ENCODE data around the gene SNX25.
"Not testable (repeated sequence)": the region's sequence is repeated elsewhere in the genome, so short reads cannot be mapped to it uniquely, and the experiment has no call there.

SNX25 gene

DNA sequence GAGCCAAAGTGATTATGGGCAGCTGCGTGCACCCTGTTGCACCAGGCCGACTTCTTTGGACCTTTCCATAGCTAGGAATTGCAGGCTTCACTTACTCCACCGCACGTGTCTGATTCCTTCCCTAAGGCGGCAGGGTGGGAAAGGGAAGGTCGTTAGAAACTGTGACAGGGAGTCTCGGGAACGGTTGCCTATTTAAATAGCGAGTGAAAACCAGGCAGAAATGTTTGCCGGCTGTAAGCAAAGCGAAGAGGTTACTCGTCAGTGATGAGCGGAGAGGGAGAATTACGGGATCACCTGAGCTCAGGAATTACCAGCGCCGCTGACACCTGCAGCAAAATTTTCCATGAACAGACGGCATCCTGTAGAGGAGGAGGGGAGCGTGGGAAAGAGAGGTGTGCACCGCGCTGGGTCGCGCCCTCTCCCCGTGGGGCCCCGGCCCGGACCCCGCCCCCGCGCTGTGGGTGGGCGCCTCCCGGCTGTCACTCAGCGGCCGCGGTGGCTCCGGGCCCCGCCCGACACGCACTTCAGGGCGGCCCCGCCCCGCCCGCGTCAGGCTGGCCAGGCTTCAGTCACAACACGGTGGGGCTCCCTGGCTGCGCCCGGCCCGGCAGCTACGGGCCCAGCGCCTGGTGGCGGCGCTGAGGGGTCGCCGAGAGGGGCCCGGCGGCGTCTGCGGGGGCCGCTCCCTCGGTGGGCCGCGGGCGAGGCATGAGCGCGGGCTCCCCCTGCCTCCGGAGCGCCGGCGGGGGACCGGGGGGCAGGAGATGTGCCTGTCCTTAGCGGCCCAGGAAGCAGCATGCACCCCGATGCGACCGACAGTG lies at the start of gene SNX25:
TSS of gene SNX25 (plus strand) at position 568 of the 821 bp plus-strand sequence. CDS start at position 797, 229 bp downstream.
- no peak for DNase-seq (ENCODE audit: low read depth, low spot score)
- peak within 1 kb of the TSS; percentile 9 for H3K27ac ChIP-seq

DNA sequence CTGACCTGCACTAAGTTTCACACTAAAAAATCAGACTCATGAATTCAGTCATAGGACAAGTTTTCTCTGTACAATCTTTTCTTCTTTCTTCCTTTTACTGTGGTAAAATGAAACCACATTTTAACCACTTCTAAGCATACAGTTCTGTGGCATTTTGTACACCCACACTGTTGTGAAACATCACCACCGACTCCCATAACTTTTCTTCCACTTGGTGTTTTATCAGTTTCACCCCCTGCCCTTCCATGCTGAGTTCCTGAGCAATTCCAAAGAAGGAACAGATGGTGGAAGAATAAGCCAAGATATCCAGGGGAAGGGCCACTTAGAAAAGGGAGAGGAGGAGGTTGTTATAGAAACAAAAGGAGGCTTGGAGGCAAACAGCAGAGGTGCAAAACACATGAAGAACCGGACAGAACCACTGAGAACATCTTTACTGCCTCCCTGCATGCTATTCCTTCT lies 43.8 kb upstream of the SNX25 start:
- DNase-seq (ENCODE audit: low read depth, low spot score) = no peak
- no peak overlapping the region for H3K27ac ChIP-seq

- no peak overlapping the region for H3K27ac ChIP-seq
- DNase-seq (ENCODE audit: low read depth, low spot score) = no peak
Observed at GRCh38 chr4:185167234-185167633, 42.2 kb upstream of the SNX25 start.

DNA sequence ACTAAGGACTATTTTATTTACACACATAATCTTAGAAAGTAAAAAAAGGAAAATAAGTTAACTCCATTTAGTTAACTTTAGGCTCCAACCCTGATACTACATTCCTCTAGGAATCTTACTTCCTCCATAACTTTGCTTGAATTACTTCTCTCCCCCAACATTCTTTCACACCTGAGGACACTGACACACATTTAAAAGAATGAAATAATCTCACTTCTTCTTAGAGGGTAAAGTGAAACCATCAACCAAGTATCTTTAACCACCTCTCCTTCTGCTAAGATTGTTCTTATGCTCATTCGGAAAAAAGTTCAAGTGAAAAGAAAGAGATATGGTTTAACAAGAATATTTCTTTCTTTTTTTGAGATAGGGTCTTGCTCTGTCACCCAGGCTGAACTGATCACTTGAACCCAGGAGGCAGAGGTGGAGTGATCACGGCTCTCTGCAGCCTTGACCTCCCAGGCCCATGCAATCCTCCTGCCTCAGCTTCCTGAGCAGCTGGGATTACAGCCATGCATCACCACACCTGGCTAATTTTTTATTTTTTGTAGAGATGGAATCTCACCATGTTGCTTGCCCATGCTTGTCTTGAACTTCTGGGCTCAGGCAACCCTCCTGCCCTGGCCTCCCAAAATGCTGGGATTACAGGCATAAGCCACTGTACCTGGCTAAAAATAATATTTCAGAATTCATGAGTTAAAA lies 37.9 kb upstream of the SNX25 start:
- DNase-seq (ENCODE audit: low read depth, low spot score) = no peak
- H3K27ac ChIP-seq = no peak overlapping the region

GRCh38 chr4:185179488-185179887 lies 29.9 kb upstream of the SNX25 start:
- DNase-seq (ENCODE audit: low read depth, low spot score) = no peak
- H3K27ac ChIP-seq = no peak overlapping the region

DNA sequence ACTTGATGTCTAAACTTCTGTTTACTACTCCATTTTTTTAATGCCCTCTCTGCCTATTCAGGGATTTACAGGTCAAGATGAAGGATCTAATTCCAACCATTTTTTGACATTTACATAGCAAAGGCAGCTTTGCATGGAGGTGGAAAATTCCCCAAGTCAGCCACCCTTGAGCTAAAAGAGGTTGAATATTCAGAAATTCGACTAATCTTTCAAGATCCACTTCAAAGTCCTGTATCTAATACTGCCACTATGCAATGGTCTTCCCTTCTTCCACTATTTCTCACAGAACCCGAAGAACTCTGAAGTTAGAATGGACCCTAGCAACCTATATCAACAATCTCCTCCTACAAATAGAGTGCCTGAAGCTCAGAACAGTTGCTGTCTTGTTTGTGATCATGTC lies 27.2 kb upstream of the SNX25 start:
- DNase-seq (ENCODE audit: low read depth, low spot score) = no peak
- no peak overlapping the region for H3K27ac ChIP-seq

- no peak overlapping the region for H3K27ac ChIP-seq
- DNase-seq (ENCODE audit: low read depth, low spot score) = peak; percentile 37
Observed at GRCh38 chr4:185183622-185184281, 25.6 kb upstream of the SNX25 start.

DNA sequence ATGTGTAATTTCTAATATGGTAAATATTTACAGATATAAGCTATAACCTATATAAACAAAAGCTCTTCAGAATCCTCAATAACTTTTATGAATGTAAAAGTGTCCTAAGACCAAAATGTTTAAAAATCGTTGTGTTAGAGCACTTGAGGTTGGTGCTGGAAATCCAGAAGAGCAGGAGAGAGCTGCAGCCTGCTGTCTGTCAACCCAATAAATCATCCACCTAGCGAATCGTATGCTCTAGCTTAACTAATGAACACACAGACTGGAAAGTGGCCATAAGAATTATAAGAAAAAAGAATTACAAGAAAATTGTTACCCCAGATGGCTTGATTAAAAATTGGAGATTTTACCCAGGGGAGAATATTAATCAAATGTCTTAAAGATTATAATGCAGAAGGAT lies 22.6 kb upstream of the SNX25 start:
- no peak for DNase-seq (ENCODE audit: low read depth, low spot score)
- H3K27ac ChIP-seq = no peak overlapping the region

GRCh38 chr4:185189606-185190305 lies 19.6 kb upstream of the SNX25 start:
- no peak for DNase-seq (ENCODE audit: low read depth, low spot score)

DNA sequence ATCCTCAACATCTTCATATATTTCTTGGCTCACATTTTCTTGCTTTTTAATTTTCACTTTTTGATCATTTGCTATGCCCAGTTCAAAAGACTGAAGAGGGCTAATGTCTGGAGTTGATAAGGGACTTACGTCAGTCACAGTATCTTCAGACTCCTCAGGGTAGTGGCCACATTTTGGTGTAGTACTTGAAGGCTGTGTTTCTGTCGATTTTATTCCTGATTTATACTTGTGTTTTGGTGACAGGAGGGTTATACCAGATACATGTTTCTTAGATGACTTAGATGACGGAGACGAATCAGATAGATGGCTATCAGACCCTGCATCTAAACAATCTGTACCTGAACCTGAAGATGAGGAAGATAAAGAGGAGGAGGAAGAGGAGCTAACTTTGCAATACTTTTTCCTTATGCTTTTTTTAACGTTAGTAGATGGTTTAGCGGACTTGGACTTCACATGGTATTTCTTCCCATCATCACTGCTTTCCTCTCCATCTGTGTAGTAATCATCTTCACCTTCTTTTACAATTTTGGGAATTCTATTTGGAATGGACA lies 19.0 kb upstream of the SNX25 start:
- no peak overlapping the region for H3K27ac ChIP-seq
- no peak for DNase-seq (ENCODE audit: low read depth, low spot score)

More at GRCh38 chr4:185189606-185190305, 19.6 kb upstream of the SNX25 start:
- no peak overlapping the region for H3K27ac ChIP-seq

GRCh38 chr4:185192059-185192458 lies 17.3 kb upstream of the SNX25 start:
- H3K27ac ChIP-seq = no peak overlapping the region
- no peak for DNase-seq (ENCODE audit: low read depth, low spot score)

GRCh38 chr4:185194924-185195888 lies 14.2 kb upstream of the SNX25 start:
- H3K27ac ChIP-seq = no peak overlapping the region
- no peak for DNase-seq (ENCODE audit: low read depth, low spot score)

DNA sequence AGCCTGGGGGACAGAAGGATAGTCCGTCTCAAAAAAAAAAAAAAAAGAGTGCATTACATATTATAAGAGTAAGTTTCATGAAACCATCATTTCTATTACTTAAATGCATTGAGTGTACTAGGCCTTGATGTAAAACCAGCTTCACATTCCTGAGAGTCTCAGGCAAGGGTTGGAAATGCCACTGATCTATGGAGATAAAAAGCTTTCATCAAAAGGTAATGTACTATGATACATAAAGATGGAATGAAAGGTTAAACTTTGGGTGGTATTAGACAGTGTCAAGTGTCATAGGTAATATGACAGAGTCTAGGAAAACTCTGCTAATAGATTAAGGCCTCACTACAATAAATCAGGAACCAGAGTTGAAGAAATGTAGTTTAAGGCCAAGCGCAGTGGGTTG lies 13.0 kb upstream of the SNX25 start:
- DNase-seq (ENCODE audit: low read depth, low spot score) = no peak

DNA sequence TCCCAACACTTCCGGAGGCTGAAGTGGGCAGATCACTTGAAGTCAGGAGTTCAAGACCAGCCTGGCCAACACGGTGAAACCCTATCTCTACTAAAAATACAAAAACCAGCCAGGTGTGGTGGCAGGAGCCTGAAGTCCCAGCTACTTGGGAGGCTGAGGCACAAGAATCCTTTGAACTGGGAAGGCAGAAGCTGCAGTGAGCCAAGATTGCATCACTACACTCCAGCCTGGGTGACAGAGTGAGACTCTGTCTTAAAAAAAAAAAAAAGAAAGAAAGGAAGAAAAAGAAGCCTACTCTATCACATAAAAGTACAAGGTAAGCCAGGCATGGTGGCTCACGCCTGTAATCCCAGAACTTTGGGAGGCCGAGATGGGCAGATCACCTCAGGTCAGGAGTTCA lies 11.2 kb upstream of the SNX25 start:
- not testable (repeated sequence) for DNase-seq (ENCODE audit: low read depth, low spot score); H3K27ac ChIP-seq

More for the DNA sequence above, 13.0 kb upstream of the SNX25 start:
- H3K27ac ChIP-seq = no peak overlapping the region

GRCh38 chr4:185201977-185202962 lies 7.1 kb upstream of the SNX25 start:
- H3K27ac ChIP-seq = peak overlapping the region; percentile 67
- no peak for DNase-seq (ENCODE audit: low read depth, low spot score)

DNA sequence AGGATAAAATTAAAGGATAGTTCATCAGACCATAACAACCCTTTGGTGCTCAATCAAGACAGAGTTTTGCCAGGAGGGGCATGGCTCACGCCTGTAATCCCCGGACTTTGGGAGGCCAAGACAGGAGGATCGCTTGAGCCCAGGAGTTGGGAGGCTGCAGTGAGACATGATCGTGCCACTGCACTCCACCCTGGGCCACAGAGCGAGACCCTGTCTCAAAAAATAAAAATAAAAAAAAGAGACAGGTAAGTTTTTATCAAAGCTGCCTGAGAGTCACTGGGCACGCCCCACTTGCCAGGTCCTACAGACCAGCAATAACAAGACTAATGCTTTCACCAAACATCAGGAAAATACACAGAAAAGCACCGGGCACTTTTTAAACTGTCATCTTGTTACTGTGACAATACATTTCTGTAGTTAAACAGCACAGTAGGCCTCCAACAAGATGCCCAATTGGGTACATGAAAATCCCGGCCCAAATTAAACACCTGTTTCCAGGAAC lies 6.4 kb upstream of the SNX25 start:
- no peak for DNase-seq (ENCODE audit: low read depth, low spot score)
- peak overlapping the region; percentile 67 for H3K27ac ChIP-seq

DNA sequence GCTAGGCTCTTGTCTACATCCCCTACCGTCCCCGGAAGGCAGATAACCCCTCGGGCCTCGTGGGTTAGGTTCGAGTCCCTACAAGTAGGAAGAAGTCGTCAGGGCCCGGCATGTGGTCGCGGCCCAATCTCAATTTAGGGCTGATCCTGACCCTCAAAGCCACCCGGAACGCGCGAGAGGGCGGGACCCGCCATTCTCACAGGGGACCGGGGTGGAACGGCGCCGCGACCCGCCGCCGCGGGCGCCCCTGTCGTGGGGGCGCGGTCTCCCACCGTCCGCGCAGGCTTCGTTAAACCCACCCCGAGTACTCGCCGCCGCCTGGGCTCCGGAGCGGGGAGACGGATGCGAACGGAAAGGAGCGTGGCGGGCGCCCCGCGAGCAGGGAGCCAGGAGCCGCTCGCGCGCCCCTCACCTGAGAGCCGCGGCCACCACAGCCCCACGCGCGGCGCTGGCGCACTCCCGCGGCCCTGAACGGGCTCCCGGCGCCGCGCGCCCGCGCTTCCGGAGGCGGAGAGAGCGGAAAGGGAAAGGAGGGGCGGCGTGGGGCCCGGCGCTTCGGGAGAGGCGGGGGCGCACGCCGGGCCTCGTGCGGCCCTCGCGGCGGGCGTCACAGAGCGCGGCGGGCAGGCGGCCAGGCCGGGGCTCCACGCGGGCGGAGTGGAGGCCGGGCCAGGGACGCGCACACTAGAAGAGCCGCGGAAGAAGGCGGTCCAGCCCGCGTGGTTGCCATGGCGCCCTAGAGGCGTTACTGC lies 5.7 kb upstream of the SNX25 start, which contains the start of gene CFAP97:
TSS of gene CFAP97 (minus strand) at position 515 of the 752 bp plus-strand sequence. CDS start 12,804 bp downstream, outside the sequence.
- DNase-seq (ENCODE audit: low read depth, low spot score) = peak; percentile 26
- H3K27ac ChIP-seq = peak within 1 kb of the TSS; percentile 67

Measured in epithelial cell of prostate (primary cell).